ENCODE results near the gene CCNJL.

The CCNJL gene

DNA sequence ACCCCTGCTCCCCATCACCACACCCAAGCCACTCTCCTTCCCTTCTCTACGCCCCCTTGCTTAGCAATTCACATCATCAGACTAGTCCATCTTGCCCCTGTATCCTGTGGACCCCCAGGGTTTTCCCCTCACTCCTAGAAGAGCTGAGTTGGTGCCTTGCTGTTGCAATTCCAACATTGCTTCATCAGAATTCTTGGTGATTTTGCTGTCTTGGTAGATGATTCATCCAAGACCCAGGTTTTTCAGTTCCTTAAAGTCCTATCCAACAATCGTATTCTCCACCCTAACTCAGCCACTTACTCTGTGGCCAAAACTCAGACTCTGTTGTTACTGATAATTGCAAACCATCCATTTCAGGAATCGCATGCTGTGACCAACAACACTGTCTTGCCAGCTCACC, 21.4 kb upstream of the CCNJL start:
- TF ChIP-seq, protein P1, sequence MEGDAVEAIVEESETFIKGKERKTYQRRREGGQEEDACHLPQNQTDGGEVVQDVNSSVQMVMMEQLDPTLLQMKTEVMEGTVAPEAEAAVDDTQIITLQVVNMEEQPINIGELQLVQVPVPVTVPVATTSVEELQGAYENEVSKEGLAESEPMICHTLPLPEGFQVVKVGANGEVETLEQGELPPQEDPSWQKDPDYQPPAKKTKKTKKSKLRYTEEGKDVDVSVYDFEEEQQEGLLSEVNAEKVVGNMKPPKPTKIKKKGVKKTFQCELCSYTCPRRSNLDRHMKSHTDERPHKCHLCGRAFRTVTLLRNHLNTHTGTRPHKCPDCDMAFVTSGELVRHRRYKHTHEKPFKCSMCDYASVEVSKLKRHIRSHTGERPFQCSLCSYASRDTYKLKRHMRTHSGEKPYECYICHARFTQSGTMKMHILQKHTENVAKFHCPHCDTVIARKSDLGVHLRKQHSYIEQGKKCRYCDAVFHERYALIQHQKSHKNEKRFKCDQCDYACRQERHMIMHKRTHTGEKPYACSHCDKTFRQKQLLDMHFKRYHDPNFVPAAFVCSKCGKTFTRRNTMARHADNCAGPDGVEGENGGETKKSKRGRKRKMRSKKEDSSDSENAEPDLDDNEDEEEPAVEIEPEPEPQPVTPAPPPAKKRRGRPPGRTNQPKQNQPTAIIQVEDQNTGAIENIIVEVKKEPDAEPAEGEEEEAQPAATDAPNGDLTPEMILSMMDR (IDR thresholded peaks at IDR 0.05; ENCODE audit: low read depth, low read length, missing control alignments), result no peak
- H3K4me3 ChIP-seq (replicated peaks; ENCODE audit: low read depth, low read length), result no peak overlapping the region
- DNase-seq (ENCODE audit: extremely low read depth, low read depth), result no peak

DNA sequence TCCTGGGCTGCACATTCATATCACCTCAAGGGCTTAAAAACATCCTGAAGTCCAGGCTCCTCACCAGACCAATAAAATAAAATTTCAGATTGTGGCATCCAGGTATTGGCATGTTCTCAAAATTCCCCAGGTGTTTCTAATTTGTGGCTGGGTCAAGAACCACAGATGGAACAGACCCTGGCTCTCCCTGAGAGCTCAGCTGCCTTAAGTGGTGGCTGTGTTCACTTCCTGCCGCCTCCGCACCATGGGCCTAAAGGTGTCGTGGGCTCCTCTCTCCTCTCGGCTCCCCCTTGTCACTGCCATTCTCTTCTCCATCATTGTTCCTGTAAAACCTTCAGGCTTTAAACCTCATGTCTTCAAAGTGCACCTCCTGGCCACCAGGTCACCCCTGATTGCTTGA, 17.8 kb upstream of the CCNJL start:
- DNase-seq (ENCODE audit: extremely low read depth, low read depth), result peak; percentile 61
- TF ChIP-seq, protein P1 (IDR thresholded peaks at IDR 0.05; ENCODE audit: low read depth, low read length, missing control alignments), result no peak
- no peak overlapping the region for H3K4me3 ChIP-seq (replicated peaks; ENCODE audit: low read depth, low read length)

DNA sequence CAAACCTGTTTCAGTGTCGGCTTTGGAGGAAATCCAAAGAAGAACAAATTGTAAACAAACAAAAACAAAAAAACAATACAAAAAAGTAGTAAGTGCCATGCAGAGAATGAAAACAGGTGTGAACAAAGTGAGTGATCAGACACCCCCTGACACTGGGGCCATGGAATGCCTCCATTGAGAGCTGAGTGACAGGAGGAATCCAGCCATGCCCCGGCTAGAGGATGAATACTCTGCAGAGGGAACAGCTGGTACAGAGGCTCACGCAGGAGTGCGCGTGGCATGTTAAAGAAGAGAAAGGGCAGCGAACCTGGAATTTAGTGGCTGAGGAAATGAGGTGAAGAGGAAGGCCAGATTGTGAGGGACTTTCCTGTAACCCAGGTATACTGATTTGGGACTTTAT, 15.5 kb upstream of the CCNJL start:
- no peak for DNase-seq (ENCODE audit: extremely low read depth, low read depth)
- TF ChIP-seq, protein P1 (IDR thresholded peaks at IDR 0.05; ENCODE audit: low read depth, low read length, missing control alignments), result no peak
- H3K4me3 ChIP-seq (replicated peaks; ENCODE audit: low read depth, low read length), result no peak overlapping the region

DNA sequence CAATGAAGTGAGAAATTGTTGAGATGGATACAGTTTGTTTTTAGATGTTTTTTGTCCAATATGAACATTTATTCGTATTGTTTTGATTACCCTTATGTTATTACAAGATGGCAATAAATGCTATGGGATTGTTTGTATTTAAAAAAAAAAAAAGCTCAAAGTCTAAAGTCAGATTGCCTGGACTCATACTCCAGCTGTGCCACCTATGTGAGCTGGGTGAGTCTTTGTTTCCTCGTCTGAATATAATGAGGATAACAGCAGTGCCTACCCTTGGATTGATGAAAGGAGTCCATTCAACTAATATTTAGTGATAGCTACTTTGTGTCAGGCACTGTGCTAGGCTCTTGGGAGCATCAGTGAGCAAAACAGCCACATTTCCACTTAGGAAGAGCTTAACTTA, 14.6 kb upstream of the CCNJL start:
- DNase-seq (ENCODE audit: extremely low read depth, low read depth), result no peak
- TF ChIP-seq, protein P1 (IDR thresholded peaks at IDR 0.05; ENCODE audit: low read depth, low read length, missing control alignments), result no peak
- no peak overlapping the region for H3K4me3 ChIP-seq (replicated peaks; ENCODE audit: low read depth, low read length)

DNA sequence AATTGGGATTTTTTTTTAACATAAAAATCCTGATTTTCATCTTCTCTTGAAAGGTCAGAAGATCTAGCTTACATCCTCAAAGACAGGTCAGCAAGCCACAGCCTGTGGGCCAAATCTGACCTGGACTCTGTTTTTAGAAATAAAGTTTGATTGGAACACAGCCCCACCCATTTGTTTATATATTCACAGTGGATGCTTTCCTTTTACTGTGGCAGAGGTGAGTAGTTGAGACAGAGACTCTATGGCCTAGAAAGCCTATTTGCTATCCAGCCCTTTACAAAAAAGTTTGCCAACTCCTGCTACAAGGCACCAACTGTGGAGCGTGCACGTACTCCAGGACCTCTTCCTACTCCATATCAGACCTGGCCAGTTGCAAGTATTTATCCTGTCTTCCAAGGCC, 13.4 kb upstream of the CCNJL start:
- no peak for DNase-seq (ENCODE audit: extremely low read depth, low read depth)
- no peak overlapping the region for H3K4me3 ChIP-seq (replicated peaks; ENCODE audit: low read depth, low read length)
- TF ChIP-seq, protein P1 (IDR thresholded peaks at IDR 0.05; ENCODE audit: low read depth, low read length, missing control alignments), result no peak

DNA sequence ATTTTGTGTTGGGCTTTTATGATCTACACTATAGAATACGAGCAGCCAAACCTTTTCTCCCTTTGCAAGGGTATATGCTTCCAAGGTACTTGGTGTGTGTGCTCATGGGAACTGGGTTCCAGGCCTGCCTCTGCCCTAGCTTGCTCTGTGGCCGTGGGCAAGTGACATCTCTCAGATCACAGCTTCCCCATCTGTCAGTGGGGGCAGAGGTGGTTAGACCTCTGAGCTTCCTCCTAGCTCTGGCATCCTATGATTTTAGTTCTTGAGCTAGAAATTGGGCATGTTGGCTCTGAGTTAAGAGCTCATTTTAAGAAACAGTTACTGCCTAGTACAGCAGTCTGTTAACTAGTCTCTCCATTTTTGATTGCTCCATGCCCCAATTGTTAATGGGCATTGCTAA, 12.5 kb upstream of the CCNJL start:
- TF ChIP-seq, protein P1 (IDR thresholded peaks at IDR 0.05; ENCODE audit: low read depth, low read length, missing control alignments), result no peak
- no peak for DNase-seq (ENCODE audit: extremely low read depth, low read depth)
- no peak overlapping the region for H3K4me3 ChIP-seq (replicated peaks; ENCODE audit: low read depth, low read length)

DNA sequence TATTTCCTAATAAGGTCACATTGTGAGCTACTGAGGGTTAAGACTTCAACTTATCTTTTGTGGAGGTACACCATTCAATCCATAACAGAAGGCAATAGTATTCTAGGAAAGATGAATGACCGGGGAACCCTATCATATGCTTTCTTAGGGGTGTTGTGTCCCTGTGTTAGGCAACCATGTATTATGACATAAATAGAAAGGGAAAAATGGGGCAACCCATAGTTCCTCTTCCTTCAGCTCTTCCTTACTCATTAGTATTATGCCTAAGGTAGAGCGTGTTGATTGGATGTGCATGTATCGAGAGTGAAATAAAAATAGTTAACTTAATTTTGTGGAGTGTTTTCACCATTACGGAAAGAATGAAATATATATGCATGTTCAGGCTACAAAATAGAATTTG, 6.0 kb upstream of the CCNJL start:
- no peak for DNase-seq (ENCODE audit: extremely low read depth, low read depth)
- no peak overlapping the region for H3K4me3 ChIP-seq (replicated peaks; ENCODE audit: low read depth, low read length)
- TF ChIP-seq, protein P1 (IDR thresholded peaks at IDR 0.05; ENCODE audit: low read depth, low read length, missing control alignments), result no peak

Measured in HFF-Myc (cell line).